HepG2 (cell line): ENCODE results near the gene SHROOM2. TPM values are rescaled to one million over a fixed set of nuclear protein-coding genes. Genes with fewer than 3 reads are reported as not detected.

Experiments used
- ATAC-seq: fragments of 200-7000 bp; cut with Tn5 transposase; 3 replicates; pipeline ENCODE4 v1.9.1; 2020; ENCODE audit warnings: mild to moderate bottlenecking, moderate library complexity
- BruUV-seq: library from RNA; stranded (reverse); fragments of 400-500 nt; replicated peaks from 2 replicates; lab custom pipeline; 2021; lab: Mats Ljungman, UMichigan
- CTCF ChIA-PET: fragments of 300-600 bp; formaldehyde crosslinking; extraction: SDS; loops from one replicate; lab custom pipeline; 2021; ENCODE audit warnings: low total read pairs, inconsistent platforms, low intra/inter-chr PET ratio; lab: Yijun Ruan, JAX
- POLR2A ChIA-PET: fragments of 350-600 bp; sonication (Branson Sonifier 250); formaldehyde crosslinking; loops from one replicate; lab custom pipeline; 2020; ENCODE audit warnings: antibody characterized with exemption, inconsistent platforms; lab: Yijun Ruan, JAX
- DNase-seq: peaks from one replicate; pipeline ENCODE4 v3.0.0-alpha.2; 2015; ENCODE audit warnings: low spot score
- FAIRE-seq: peaks from 3 replicates; lab custom pipeline; 2011; peaks lifted over from hg19 to GRCh38; lab: Jason Lieb, UNC
- H2AFZ ChIP-seq: one replicate; pipeline ENCODE4 v1.6.1; 2011; ENCODE audit warnings: low read length, inconsistent platforms
- H3K27ac ChIP-seq: fragments of 300-600 bp; 3 replicates; pipeline ENCODE4 v1.8.0; 2011; ENCODE audit warnings: mixed run types, mild to moderate bottlenecking, mixed read lengths, low read length, inconsistent platforms; ENCODE audit not compliant: insufficient read depth; ENCODE audit errors: extremely low read length
- H3K27me3 ChIP-seq, 2 experiments: fragments of 200-600 bp in 1 of 2; 2 replicates in 1 of 2; 3 replicates in 1 of 2; pipeline versions ENCODE4 v1.6.0 to v1.8.0; 2011; ENCODE audit warnings: low read length in 2 of 2, mild to moderate bottlenecking in 2 of 2, moderate library complexity in 2 of 2, inconsistent platforms in 1 of 2; ENCODE audit not compliant: insufficient read depth in 2 of 2, control insufficient read depth in 1 of 2
- H3K36me3 ChIP-seq, 2 experiments: fragments of 200-600 bp in 1 of 2; replicated peaks in 1 of 2; 2 replicates in 1 of 2; 3 replicates in 1 of 2; pipeline versions ENCODE4 v1.5.1 to v1.8.0; 2011; ENCODE audit warnings: low read length in 2 of 2, inconsistent platforms in 1 of 2; ENCODE audit not compliant: insufficient read depth in 2 of 2, control insufficient read depth in 1 of 2
- H3K4me1 ChIP-seq: 2 replicates; pipeline ENCODE4 v1.5.1; 2012; ENCODE audit warnings: low read length, inconsistent platforms; ENCODE audit not compliant: insufficient read depth
- H3K4me2 ChIP-seq: 2 replicates; pipeline ENCODE4 v1.6.0; 2011; ENCODE audit warnings: low read depth, low read length, inconsistent platforms
- H3K4me3 ChIP-seq, 3 experiments: fragments of 200-600 bp in 1 of 3; sonication (generic), shearing (Covaris generic) in 1 of 3; replicated peaks in 1 of 3; 2 replicates each; pipeline ENCODE4 v1.5.1; 2011 to 2016; ENCODE audit warnings: low read length in 3 of 3, inconsistent platforms in 2 of 3, low read depth in 2 of 3, mild to moderate bottlenecking in 2 of 3, control low read depth in 1 of 3, mixed read lengths in 1 of 3; ENCODE audit not compliant: insufficient read depth in 1 of 3
- H3K79me2 ChIP-seq: one replicate; pipeline ENCODE4 v1.6.1; 2011; ENCODE audit warnings: low read length, inconsistent platforms; ENCODE audit not compliant: insufficient read depth
- H3K9ac ChIP-seq: 2 replicates; pipeline ENCODE4 v1.6.0; 2011; ENCODE audit warnings: mild to moderate bottlenecking, low read depth, low read length, inconsistent platforms; ENCODE audit not compliant: insufficient read depth
- H3K9me3 ChIP-seq: 2 replicates; pipeline ENCODE4 v1.5.1; 2012; ENCODE audit warnings: mild to moderate bottlenecking, low read length
- H4K20me1 ChIP-seq: 2 replicates; pipeline ENCODE4 v1.6.0; 2011; ENCODE audit warnings: inconsistent platforms, mild to moderate bottlenecking, low read length, moderate library complexity; ENCODE audit not compliant: insufficient read depth
- GLI4 ChIP-seq: sonication (generic); formaldehyde crosslinking; IDR thresholded peaks from 2 replicates; pipeline ENCODE4 v1.5.1; 2020; ENCODE audit warnings: missing genetic modification reagents, mild to moderate bottlenecking, moderate library complexity, borderline replicate concordance
- MBNL3 ChIP-seq: fragments of 250-450 bp; sonication (Bioruptor Pico); conservative IDR thresholded peaks from 2 replicates; pipeline ENCODE4 v1.8.0; 2022; ENCODE audit warnings: mild to moderate bottlenecking, inconsistent platforms
- MEF2D ChIP-seq: sonication (generic); formaldehyde crosslinking; IDR thresholded peaks from 2 replicates; pipeline ENCODE4 v1.5.1; 2020; ENCODE audit warnings: mild to moderate bottlenecking, missing genetic modification reagents
- MZF1 ChIP-seq: sonication (generic); formaldehyde crosslinking; IDR thresholded peaks from 2 replicates; pipeline ENCODE4 v1.8.1; 2023; ENCODE audit warnings: mild to moderate bottlenecking, missing genetic modification reagents, borderline replicate concordance
- NAIF1 ChIP-seq: sonication (generic); formaldehyde crosslinking; IDR thresholded peaks from 2 replicates; pipeline ENCODE4 v1.5.0; 2020; ENCODE audit warnings: mild to moderate bottlenecking, missing genetic modification reagents, borderline replicate concordance
- NCOA1 ChIP-seq: sonication (generic); formaldehyde crosslinking; IDR thresholded peaks from 2 replicates; pipeline ENCODE4 v1.9.0; 2021; ENCODE audit warnings: missing genetic modification reagents
- PAF1 ChIP-seq: IDR thresholded peaks from 2 replicates; pipeline ENCODE4 v1.6.1; 2016; ENCODE audit warnings: missing genetic modification reagents, missing compliant biosample characterization
- PRDM10 ChIP-seq: sonication (generic); formaldehyde crosslinking; IDR thresholded peaks from 2 replicates; pipeline ENCODE4 v1.4.0; 2020; ENCODE audit warnings: low read depth, missing genetic modification reagents
- SRY ChIP-seq: sonication (generic); formaldehyde crosslinking; IDR thresholded peaks from 2 replicates; pipeline ENCODE4 v1.8.0; 2022; ENCODE audit warnings: mild to moderate bottlenecking, missing genetic modification reagents
- ZFP62 ChIP-seq: sonication (generic); formaldehyde crosslinking; IDR thresholded peaks from 2 replicates; pipeline ENCODE4 v1.4.0; 2020; ENCODE audit warnings: missing genetic modification reagents
- ZNF460 ChIP-seq: sonication (generic); formaldehyde crosslinking; IDR thresholded peaks from 2 replicates; pipeline ENCODE4 v1.5.1; 2020; ENCODE audit warnings: missing genetic modification reagents, mild to moderate bottlenecking, borderline replicate concordance
- ZNF674 ChIP-seq: sonication (generic); formaldehyde crosslinking; IDR thresholded peaks from 2 replicates; pipeline ENCODE4 v1.5.0; 2020; ENCODE audit warnings: low read depth, mild to moderate bottlenecking, missing genetic modification reagents
- ZNF709 ChIP-seq: sonication (generic); formaldehyde crosslinking; IDR thresholded peaks from 2 replicates; pipeline ENCODE4 v1.5.0; 2020; ENCODE audit warnings: mild to moderate bottlenecking, missing genetic modification reagents
- WGBS: methylation state at CpG from one replicate; pipeline ENCODE4 v1.1.6; 2017; ENCODE audit warnings: low lambda C conversion rate; 5-methylcytosine and 5-hydroxymethylcytosine counted together
- in situ Hi-C: cut with HindIII; loops from 2 replicates; pipeline ENCODE4 v1.10.0; 2017; ENCODE audit warnings: low pct_unique_long_range_greater_than_20kb; ENCODE audit not compliant: extremely low pct_ligation_motif_present
- intact Hi-C: fragments of 100-400 bp; cut with micrococcal nuclease; formaldehyde crosslinking; loops from one replicate; pipeline ENCODE4 v1.10.0; 2022; ENCODE audit not compliant: unreplicated experiment
- polyA plus RNA-seq, 8 experiments: library from polyadenylated mRNA; depleted of rRNA in 3 of 8; stranded (reverse) in 7 of 8; unstranded in 1 of 8; fragments of >200 nt; fragmentation: Illumina TruSeq in 4 of 8; extraction: Trizol in 4 of 8; gene quantifications; 2 replicates each; pipeline versions ENCODE4 v1.2.1 to v1.2.3, GENCODE V29; 2011 to 2016; ENCODE audit warnings: low read depth in 4 of 8, missing spikeins in 1 of 8, mixed read lengths in 1 of 8; ENCODE audit not compliant: insufficient read depth in 1 of 8
- total RNA-seq, 5 experiments: library from RNA; depleted of rRNA; stranded (reverse); fragments of >200 nt; fragmentation: Illumina TruSeq; extraction: Trizol; gene quantifications; 2 replicates each; pipeline ENCODE4 v1.2.3, GENCODE V29; 2016; ENCODE audit warnings: low read depth in 1 of 5
- TF ChIP-seq, protein P1 (sequence below): IDR thresholded peaks from 2 replicates; pipeline ENCODE4 v1.6.1; 2018; ENCODE audit warnings: missing genetic modification reagents

SHROOM2 gene
- total and polyA plus RNA-seq, 2 of the 13 experiments (the other 11 are each of a cell fraction or from before 2014, with no cell fraction given), result 0.92 to 1.4 TPM

- in situ Hi-C loops, result loop anchor here (10.0 kb wide), 2 partner anchors 107 to 217 kb away; no protein-coding TSS in a partner anchor
- Histone ChIP-seq H3K36me3 (no peaks in the 10 kb centered on the region), H3K9ac (no peak overlapping the region), H3K4me2 (no peak overlapping the region), H3K79me2 (no peaks in the 10 kb centered on the region), H3K4me1 (0 out of 2 replicates have a peak, but pooled peaks cover 21% of the 10 kb centered on the region), H3K9me3 (no peaks in the 10 kb centered on the region), H2AFZ (no peak overlapping the region), H3K4me3 (no peak overlapping the region), H4K20me1 (no peaks in the 10 kb centered on the region), H3K27ac (no peak overlapping the region)
- ATAC-seq (no peak), DNase-seq (no peak), FAIRE-seq (no peak)
- WGBS, result 50% methylated on average over 4 of the region's 11 CpGs
- POLR2A ChIA-PET, result no interaction called here
- BruUV-seq, result no TSS peak
- no peak for TF ChIP-seq NAIF1 (CRISPR knock-in tag)
- no peak for TF ChIP-seq ZFP62
- no peak for TF ChIP-seq GLI4 (CRISPR knock-in tag)
- TF ChIP-seq MBNL3 (CRISPR knock-in tag), result no peak
- TF ChIP-seq PAF1 (CRISPR knock-in tag), result no peak
- TF ChIP-seq ZNF460 (CRISPR knock-in tag), result no peak
- TF ChIP-seq, protein P1, sequence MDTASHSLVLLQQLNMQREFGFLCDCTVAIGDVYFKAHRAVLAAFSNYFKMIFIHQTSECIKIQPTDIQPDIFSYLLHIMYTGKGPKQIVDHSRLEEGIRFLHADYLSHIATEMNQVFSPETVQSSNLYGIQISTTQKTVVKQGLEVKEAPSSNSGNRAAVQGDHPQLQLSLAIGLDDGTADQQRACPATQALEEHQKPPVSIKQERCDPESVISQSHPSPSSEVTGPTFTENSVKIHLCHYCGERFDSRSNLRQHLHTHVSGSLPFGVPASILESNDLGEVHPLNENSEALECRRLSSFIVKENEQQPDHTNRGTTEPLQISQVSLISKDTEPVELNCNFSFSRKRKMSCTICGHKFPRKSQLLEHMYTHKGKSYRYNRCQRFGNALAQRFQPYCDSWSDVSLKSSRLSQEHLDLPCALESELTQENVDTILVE (CRISPR knock-in tag), result no peak
- no peak for TF ChIP-seq ZNF709 (CRISPR knock-in tag)
- TF ChIP-seq NCOA1 (CRISPR knock-in tag), result no peak
- no peak for TF ChIP-seq ZNF674 (CRISPR knock-in tag)
- no peak for TF ChIP-seq PRDM10 (CRISPR knock-in tag)
- TF ChIP-seq MEF2D (CRISPR knock-in tag), result no peak
- no peak for TF ChIP-seq SRY (CRISPR knock-in tag)
- no peak for TF ChIP-seq MZF1 (CRISPR knock-in tag)
- TF ChIP-seq, all 625 proteins: peak for 0
- no peaks in the 10 kb centered on the region for H3K27me3 ChIP-seq
- intact Hi-C loops, result no loop called here
- CTCF ChIA-PET, result interaction anchor here (1.1 to 5.4 kb wide), 3 partner anchors 14 to 231 kb away, joined by 4 to 59 read pairs (median 4); no protein-coding TSS in a partner anchor
Measured at GRCh38 chrX:9887659-9888297, 101.5 kb downstream of the SHROOM2 start.
